NCI-H82 treated with DMSO at 0.1 percent for 48 hours (cell line): ENCODE data around the gene MMP26.
"Not testable (repeated sequence)": the region's sequence is repeated elsewhere in the genome, so short reads cannot be mapped to it uniquely, and the experiment has no call there.

Experiments used
- DNase-seq: peaks from one replicate; lab custom pipeline; 2025; ENCODE audit not compliant: unreplicated experiment; lab: John Stamatoyannopoulos, UW

Gene MMP26

GRCh38 chr11:4722616-4723534 is 18.3 kb downstream of the MMP26 start:
- not testable (repeated sequence) for DNase-seq

GRCh38 chr11:4727171-4727570 is 22.6 kb downstream of the MMP26 start:
- DNase-seq = no peak

- no peak for DNase-seq
These were observed 36.2 kb downstream of the MMP26 start for GRCh38 chr11:4740735-4741134.

- DNase-seq = no peak
These were observed 43.9 kb downstream of the MMP26 start for GRCh38 chr11:4748438-4748837.

- DNase-seq = no peak
These were observed 46.6 kb downstream of the MMP26 start for GRCh38 chr11:4751201-4751600.
